HCT116 (cell line): Measurements from ENCODE around the gene STX1A. TPM values are rescaled to one million over a fixed set of nuclear protein-coding genes. Genes with fewer than 3 reads are reported as not detected.

ENCODE experiments used
- ATAC-seq: fragments of 200-7000 bp; cut with Tn5 transposase; 2 replicates; pipeline ENCODE4 v1.9.1; 2020; ENCODE audit warnings: mild to moderate bottlenecking, moderate library complexity
- BruUV-seq: library from RNA; stranded (reverse); fragments of 400-500 nt; replicated peaks from 2 replicates; lab custom pipeline; 2021; lab: Mats Ljungman, UMichigan
- CTCF ChIA-PET: fragments of 300-600 bp; sonication (Branson Sonifier 250); formaldehyde crosslinking; loops from one replicate; lab custom pipeline; 2021; ENCODE audit warnings: antibody characterized with exemption; lab: Charles Lee
- POLR2A ChIA-PET: fragments of 300-600, 350-600 bp; sonication (Branson Sonifier 250); formaldehyde crosslinking; loops from one replicate; lab custom pipeline; 2021; ENCODE audit warnings: antibody characterized with exemption; lab: Charles Lee
- RAD21 ChIA-PET, 2 experiments: fragments of 300-600 bp; sonication (Branson Sonifier 250); formaldehyde crosslinking; loops; one replicate each; lab custom pipeline; 2023; ENCODE audit warnings: low total read pairs in 2 of 2; ENCODE audit not compliant: uncharacterized antibody in 2 of 2, unreplicated experiment in 2 of 2, low non-redundant PET in 1 of 2; lab: Charles Lee
- DNase-seq: peaks from one replicate; pipeline ENCODE4 v3.0.0-alpha.2; 2010; ENCODE audit warnings: low read depth, low spot score
- H2AFZ ChIP-seq: fragments of 200-600 bp; shearing (Covaris generic), sonication (generic); 2 replicates; pipeline ENCODE4 v1.6.1; 2017; ENCODE audit warnings: low read depth, mixed run types, mixed read lengths, antibody characterized with exemption, low read length; ENCODE audit not compliant: poor library complexity, severe bottlenecking
- H3K27ac ChIP-seq: 2 replicates; pipeline ENCODE4 v1.5.1; 2012; ENCODE audit warnings: low read depth, low read length
- H3K27me3 ChIP-seq: fragments of 200-600 bp; sonication (generic); 2 replicates; pipeline ENCODE4 v1.6.1; 2016; ENCODE audit warnings: mixed run types, low read length, mixed read lengths; ENCODE audit not compliant: insufficient read depth
- H3K36me3 ChIP-seq, 2 experiments: fragments of 200-500 bp in 1 of 2; fragments of 200-600 bp in 1 of 2; sonication (Bioruptor generic) in 1 of 2; sonication (generic) in 1 of 2; 2 replicates each; pipeline versions ENCODE4 v1.5.1 to v1.6.1; 2014 to 2016; ENCODE audit warnings: low read length in 2 of 2, inconsistent platforms in 1 of 2, mixed read lengths in 1 of 2, mixed run types in 1 of 2; ENCODE audit not compliant: insufficient read depth in 2 of 2, control insufficient read depth in 1 of 2
- H3K4me1 ChIP-seq, 2 experiments: fragments of 200-600 bp in 1 of 2; sonication (generic) in 1 of 2; 2 replicates each; pipeline versions ENCODE4 v1.5.1 to v1.6.1; 2012 to 2017; ENCODE audit warnings: low read length in 2 of 2, inconsistent platforms in 1 of 2, mild to moderate bottlenecking in 1 of 2, mixed read lengths in 1 of 2, mixed run types in 1 of 2, moderate library complexity in 1 of 2; ENCODE audit not compliant: insufficient read depth in 2 of 2, control insufficient read depth in 1 of 2
- H3K4me2 ChIP-seq: fragments of 200-600 bp; sonication (generic); 2 replicates; pipeline ENCODE4 v1.6.1; 2017; ENCODE audit warnings: mixed run types, low read length, mixed read lengths
- H3K4me3 ChIP-seq, 2 experiments: fragments of 200-600 bp in 1 of 2; sonication (generic) in 1 of 2; replicated peaks in 1 of 2; 2 replicates each; pipeline ENCODE4 v1.5.1; 2011 to 2016; ENCODE audit warnings: low read length in 2 of 2, control low read depth in 1 of 2, low read depth in 1 of 2, mild to moderate bottlenecking in 1 of 2, mixed read lengths in 1 of 2, mixed run types in 1 of 2
- H3K79me2 ChIP-seq: fragments of 200-600 bp; sonication (generic); 2 replicates; pipeline ENCODE4 v1.6.1; 2017; ENCODE audit warnings: mild to moderate bottlenecking, mixed run types, low read length, moderate library complexity, mixed read lengths; ENCODE audit not compliant: insufficient read depth
- H3K9ac ChIP-seq: fragments of 200-600 bp; sonication (generic); 2 replicates; pipeline ENCODE4 v1.6.1; 2016; ENCODE audit warnings: low read length, mixed read lengths
- H3K9me2 ChIP-seq: fragments of 200-600 bp; sonication (generic), shearing (Covaris generic); 2 replicates; pipeline ENCODE4 v1.6.1; 2017; ENCODE audit warnings: mixed run types, mild to moderate bottlenecking, moderate library complexity; ENCODE audit not compliant: insufficient read depth
- H3K9me3 ChIP-seq, 2 experiments: fragments of 200-500 bp in 1 of 2; fragments of 200-600 bp in 1 of 2; sonication (Bioruptor generic) in 1 of 2; sonication (generic) in 1 of 2; 2 replicates each; pipeline ENCODE4 v1.6.1; 2014 to 2017; ENCODE audit warnings: low read length in 2 of 2, mixed read lengths in 2 of 2, inconsistent platforms in 1 of 2, low read depth in 1 of 2, mild to moderate bottlenecking in 1 of 2, mixed run types in 1 of 2, moderate library complexity in 1 of 2; ENCODE audit not compliant: control insufficient read depth in 1 of 2, insufficient read depth in 1 of 2
- H4K20me1 ChIP-seq: fragments of 200-600 bp; sonication (generic), shearing (Covaris generic); 2 replicates; pipeline ENCODE4 v1.6.1; 2017; ENCODE audit warnings: mixed run types, mild to moderate bottlenecking, moderate library complexity; ENCODE audit not compliant: insufficient read depth
- CBX3 ChIP-seq: IDR thresholded peaks from 2 replicates; pipeline ENCODE4 v1.6.1; 2012; ENCODE audit warnings: low read depth
- CEBPB ChIP-seq: IDR thresholded peaks from 2 replicates; pipeline ENCODE4 v1.6.1; 2012; ENCODE audit warnings: low read depth
- EGR1 ChIP-seq: IDR thresholded peaks from 2 replicates; pipeline ENCODE4 v1.6.1; 2012; ENCODE audit warnings: low read depth
- ELF1 ChIP-seq: IDR thresholded peaks from 2 replicates; pipeline ENCODE4 v1.6.1; 2012; ENCODE audit warnings: low read depth, borderline replicate concordance
- EZH2 ChIP-seq: fragments of 200-600 bp; sonication (generic); IDR thresholded peaks from 2 replicates; pipeline ENCODE4 v1.6.1; 2017; ENCODE audit warnings: antibody characterized with exemption, mixed run types
- FOSL1 ChIP-seq: IDR thresholded peaks from 2 replicates; pipeline ENCODE4 v1.6.1; 2012; ENCODE audit warnings: low read depth
- JUND ChIP-seq: IDR thresholded peaks from 2 replicates; pipeline ENCODE4 v1.6.1; 2012
- REST ChIP-seq: IDR thresholded peaks from 2 replicates; pipeline ENCODE4 v1.6.1; 2012; ENCODE audit warnings: low read depth
- SIN3A ChIP-seq: IDR thresholded peaks from 2 replicates; pipeline ENCODE4 v1.6.1; 2012; ENCODE audit warnings: low read depth
- SP1 ChIP-seq: IDR thresholded peaks from 2 replicates; pipeline ENCODE4 v1.6.1; 2012; ENCODE audit warnings: low read depth
- SRF ChIP-seq: IDR thresholded peaks from 2 replicates; pipeline ENCODE4 v1.6.1; 2012; ENCODE audit warnings: low read depth
- TCF7L2 ChIP-seq: IDR thresholded peaks from 2 replicates; pipeline ENCODE4 v1.7.0; 2011; ENCODE audit warnings: borderline replicate concordance, inconsistent platforms; ENCODE audit not compliant: insufficient read depth, insufficient read length; ENCODE audit errors: extremely low read depth
- YY1 ChIP-seq: IDR thresholded peaks from 2 replicates; pipeline ENCODE4 v1.6.1; 2011; ENCODE audit warnings: low read length, low read depth, moderate library complexity, mild to moderate bottlenecking; ENCODE audit not compliant: insufficient replicate concordance; ENCODE audit errors: extremely low read depth
- ZFX ChIP-seq: fragments of 450-650 bp; IDR thresholded peaks from 2 replicates; pipeline ENCODE4 v1.6.1; 2017
- ZNF274 ChIP-seq: fragments of 200-500 bp; sonication (Bioruptor generic); IDR thresholded peaks from 2 replicates; pipeline ENCODE4 v1.6.1; 2014; ENCODE audit warnings: mild to moderate bottlenecking, low read depth, low read length, inconsistent platforms
- intact Hi-C: fragments of 100-400 bp; cut with micrococcal nuclease; formaldehyde crosslinking; loops from 2 replicates; pipeline ENCODE4 v1.10.0; 2022
- total RNA-seq: library from RNA; stranded (reverse); gene quantifications from one replicate; pipeline ENCODE4 v1.2.1, GENCODE V29; 2021; ENCODE audit not compliant: unreplicated experiment
- TF ChIP-seq, protein P1 (sequence below): IDR thresholded peaks from 2 replicates; pipeline ENCODE4 v1.6.1; 2012
- TF ChIP-seq, protein P2 (sequence below), 3 experiments: fragments of 200-600 bp in 1 of 3; sonication (generic) in 1 of 3; IDR thresholded peaks in 2 of 3; conservative IDR thresholded peaks in 1 of 3; 2 replicates each; pipeline ENCODE4 v1.5.1; 2012 to 2017; ENCODE audit warnings: low read depth in 2 of 3, low read length in 2 of 3, antibody characterized with exemption in 1 of 3, borderline replicate concordance in 1 of 3, control low read depth in 1 of 3, mild to moderate bottlenecking in 1 of 3, mixed read lengths in 1 of 3, mixed run types in 1 of 3, moderate library complexity in 1 of 3; ENCODE audit not compliant: insufficient read depth in 1 of 3

STX1A gene
- total RNA-seq, 1 experiment from 2014 or later: 39.4 TPM

- CTCF ChIA-PET: no interaction called here
- H3K9me3 ChIP-seq: no peaks in the 10 kb centered on the region
- peak overlapping the region; percentile 79 for H3K9ac ChIP-seq
- peak overlapping the region; percentile 95 for H3K4me2 ChIP-seq
- H3K36me3 ChIP-seq: peaks cover 2 to 5% of the 10 kb centered on the region in 2 experiments; a peak in 1 of 4 replicates
- BruUV-seq: no TSS peak
- RAD21 ChIA-PET: no interaction called here
- no peak for DNase-seq
- H3K4me3 ChIP-seq: peak overlapping the region; percentile 31 to 51
- no peak; the same call in 1 of the 2 replicates for ATAC-seq
- no peaks in the 10 kb centered on the region for H3K27me3 ChIP-seq
- peak overlapping the region; percentile 94 for H3K27ac ChIP-seq
- POLR2A ChIA-PET: interaction anchor here (0.6 to 5.8 kb wide), 5 partner anchors 28 to 100 kb away, joined by 3 to 43 read pairs (median 5); partner anchors contain the start of genes CLDN3, CLDN4 and METTL27
- peaks cover 3% of the 10 kb centered on the region; the same call in 1 of the 2 replicates for H4K20me1 ChIP-seq
- H3K79me2 ChIP-seq: peaks cover 22% of the 10 kb centered on the region
- H3K9me2 ChIP-seq: no peaks in the 10 kb centered on the region
- TF ChIP-seq REST (no peak), EZH2 (no peak), FOSL1 (no peak), TCF7L2 (no peak), YY1 (no peak), SRF (no peak), SIN3A (no peak), ELF1 (no peak), ZFX (no peak; the same call in 1 of the 2 replicates), CBX3 (no peak), SP1 (no peak), EGR1 (no peak), ZNF274 (no peak), JUND (no peak), CEBPB (no peak)
- TF ChIP-seq, protein P1, sequence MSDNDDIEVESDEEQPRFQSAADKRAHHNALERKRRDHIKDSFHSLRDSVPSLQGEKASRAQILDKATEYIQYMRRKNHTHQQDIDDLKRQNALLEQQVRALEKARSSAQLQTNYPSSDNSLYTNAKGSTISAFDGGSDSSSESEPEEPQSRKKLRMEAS: no peak
- TF ChIP-seq, protein P2, sequence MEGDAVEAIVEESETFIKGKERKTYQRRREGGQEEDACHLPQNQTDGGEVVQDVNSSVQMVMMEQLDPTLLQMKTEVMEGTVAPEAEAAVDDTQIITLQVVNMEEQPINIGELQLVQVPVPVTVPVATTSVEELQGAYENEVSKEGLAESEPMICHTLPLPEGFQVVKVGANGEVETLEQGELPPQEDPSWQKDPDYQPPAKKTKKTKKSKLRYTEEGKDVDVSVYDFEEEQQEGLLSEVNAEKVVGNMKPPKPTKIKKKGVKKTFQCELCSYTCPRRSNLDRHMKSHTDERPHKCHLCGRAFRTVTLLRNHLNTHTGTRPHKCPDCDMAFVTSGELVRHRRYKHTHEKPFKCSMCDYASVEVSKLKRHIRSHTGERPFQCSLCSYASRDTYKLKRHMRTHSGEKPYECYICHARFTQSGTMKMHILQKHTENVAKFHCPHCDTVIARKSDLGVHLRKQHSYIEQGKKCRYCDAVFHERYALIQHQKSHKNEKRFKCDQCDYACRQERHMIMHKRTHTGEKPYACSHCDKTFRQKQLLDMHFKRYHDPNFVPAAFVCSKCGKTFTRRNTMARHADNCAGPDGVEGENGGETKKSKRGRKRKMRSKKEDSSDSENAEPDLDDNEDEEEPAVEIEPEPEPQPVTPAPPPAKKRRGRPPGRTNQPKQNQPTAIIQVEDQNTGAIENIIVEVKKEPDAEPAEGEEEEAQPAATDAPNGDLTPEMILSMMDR (IDR thresholded peaks at IDR 0.05 in 2 of 3, conservative IDR thresholded peaks at IDR 0.05 in 1 of 3; ENCODE audit: borderline replicate concordance in 1 of 3, insufficient read depth in 1 of 3, low read depth in 2 of 3, low read length in 2 of 3): no peak
- peaks cover 50 to 67% of the 10 kb centered on the region in 2 experiments for H3K4me1 ChIP-seq
- H2AFZ ChIP-seq: no peak overlapping the region
- intact Hi-C loops: loop anchor here (2.0 to 5.0 kb wide), 2 partner anchors 65 to 112 kb away; no protein-coding TSS in a partner anchor
Measured at GRCh38 chr7:73742338-73742752, 22.9 kb upstream of the STX1A start.
